DND-41 (cell line): Measurements from ENCODE around the gene CRYL1.

Source experiments
- ATAC-seq: fragments of 200-7000 bp; cut with Tn5 transposase; 3 replicates; pipeline ENCODE4 v1.9.1; 2021; ENCODE audit warnings: low read depth; ENCODE audit not compliant: insufficient read depth
- DNase-seq: peaks from one replicate; pipeline ENCODE4 v3.0.0-alpha.2; 2020
- H2AFZ ChIP-seq: 2 replicates; pipeline ENCODE4 v1.6.0; 2012; ENCODE audit warnings: low read depth, low read length
- H3K27ac ChIP-seq: 2 replicates; pipeline ENCODE4 v1.5.1; 2012; ENCODE audit warnings: low read length, inconsistent platforms
- H3K27me3 ChIP-seq: fragments of 200-600 bp; sonication (generic); 2 replicates; pipeline ENCODE4 v1.6.0; 2012; ENCODE audit warnings: low read length, mild to moderate bottlenecking, inconsistent platforms; ENCODE audit not compliant: insufficient read depth, poor library complexity
- H3K36me3 ChIP-seq: 2 replicates; pipeline ENCODE4 v1.5.1; 2012; ENCODE audit warnings: low read length, inconsistent platforms; ENCODE audit not compliant: insufficient read depth
- H3K4me1 ChIP-seq: 2 replicates; pipeline ENCODE4 v1.5.1; 2012; ENCODE audit warnings: mild to moderate bottlenecking, low read length; ENCODE audit not compliant: insufficient read depth
- H3K4me2 ChIP-seq: 2 replicates; pipeline ENCODE4 v1.6.0; 2012; ENCODE audit warnings: mild to moderate bottlenecking, moderate library complexity, low read length, inconsistent platforms; ENCODE audit not compliant: insufficient read depth
- H3K4me3 ChIP-seq, 2 experiments: fragments of 200-600 bp in 1 of 2; shearing (Covaris generic) in 1 of 2; 2 replicates each; pipeline ENCODE4 v1.5.1; 2012 to 2016; ENCODE audit warnings: inconsistent platforms in 2 of 2, low read length in 2 of 2, mild to moderate bottlenecking in 2 of 2, low read depth in 1 of 2, moderate library complexity in 1 of 2
- H3K79me2 ChIP-seq: 2 replicates; pipeline ENCODE4 v1.6.0; 2012; ENCODE audit warnings: low read length, inconsistent platforms; ENCODE audit not compliant: insufficient read depth
- H3K9ac ChIP-seq: 2 replicates; pipeline ENCODE4 v1.6.0; 2012; ENCODE audit warnings: low read depth, mild to moderate bottlenecking, inconsistent platforms, low read length, moderate library complexity
- H3K9me3 ChIP-seq: 2 replicates; pipeline ENCODE4 v1.5.1; 2012; ENCODE audit warnings: low read length, moderate library complexity, mild to moderate bottlenecking, inconsistent platforms; ENCODE audit not compliant: insufficient read depth, severe bottlenecking
- H4K20me1 ChIP-seq: 2 replicates; pipeline ENCODE4 v1.6.0; 2012; ENCODE audit warnings: low read length; ENCODE audit not compliant: insufficient read depth
- EZH2 ChIP-seq: IDR thresholded peaks from 3 replicates; pipeline ENCODE4 v1.6.1; 2012; ENCODE audit warnings: borderline replicate concordance, low read depth, mild to moderate bottlenecking, moderate library complexity, low read length, inconsistent platforms; ENCODE audit not compliant: severe bottlenecking
- TF ChIP-seq, protein P1 (sequence below): IDR thresholded peaks from 2 replicates; pipeline ENCODE4 v1.5.1; 2012; ENCODE audit warnings: borderline replicate concordance, low read length, moderate library complexity, mild to moderate bottlenecking; ENCODE audit not compliant: poor library complexity, severe bottlenecking; ENCODE audit errors: extremely low read depth

The CRYL1 gene

GRCh38 chr13:20441056-20441455, 84.6 kb downstream of the CRYL1 start:
- Histone ChIP-seq H4K20me1 (no peaks in the 10 kb centered on the region), H3K79me2 (no peaks in the 10 kb centered on the region), H3K4me3 (no peak overlapping the region), H3K36me3 (no peaks in the 10 kb centered on the region), H3K4me1 (no peaks in the 10 kb centered on the region), H3K4me2 (no peak overlapping the region), H3K27me3 (no peaks in the 10 kb centered on the region), H3K9ac (no peak overlapping the region), H3K27ac (no peak overlapping the region), H2AFZ (no peak overlapping the region), H3K9me3 (peaks cover 7% of the 10 kb centered on the region)
- DNase-seq (no peak), ATAC-seq (no peak)
- TF ChIP-seq, protein P1, sequence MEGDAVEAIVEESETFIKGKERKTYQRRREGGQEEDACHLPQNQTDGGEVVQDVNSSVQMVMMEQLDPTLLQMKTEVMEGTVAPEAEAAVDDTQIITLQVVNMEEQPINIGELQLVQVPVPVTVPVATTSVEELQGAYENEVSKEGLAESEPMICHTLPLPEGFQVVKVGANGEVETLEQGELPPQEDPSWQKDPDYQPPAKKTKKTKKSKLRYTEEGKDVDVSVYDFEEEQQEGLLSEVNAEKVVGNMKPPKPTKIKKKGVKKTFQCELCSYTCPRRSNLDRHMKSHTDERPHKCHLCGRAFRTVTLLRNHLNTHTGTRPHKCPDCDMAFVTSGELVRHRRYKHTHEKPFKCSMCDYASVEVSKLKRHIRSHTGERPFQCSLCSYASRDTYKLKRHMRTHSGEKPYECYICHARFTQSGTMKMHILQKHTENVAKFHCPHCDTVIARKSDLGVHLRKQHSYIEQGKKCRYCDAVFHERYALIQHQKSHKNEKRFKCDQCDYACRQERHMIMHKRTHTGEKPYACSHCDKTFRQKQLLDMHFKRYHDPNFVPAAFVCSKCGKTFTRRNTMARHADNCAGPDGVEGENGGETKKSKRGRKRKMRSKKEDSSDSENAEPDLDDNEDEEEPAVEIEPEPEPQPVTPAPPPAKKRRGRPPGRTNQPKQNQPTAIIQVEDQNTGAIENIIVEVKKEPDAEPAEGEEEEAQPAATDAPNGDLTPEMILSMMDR, result no peak
- no peak for TF ChIP-seq EZH2

GRCh38 chr13:20439261-20439660, 86.4 kb downstream of the CRYL1 start:
- TF ChIP-seq, protein P1, result no peak
- TF ChIP-seq EZH2, result no peak
- no peaks in the 10 kb centered on the region for H3K79me2 ChIP-seq
- no peak for DNase-seq
- ATAC-seq, result no peak
- no peaks in the 10 kb centered on the region for H4K20me1 ChIP-seq
- no peak overlapping the region for H2AFZ ChIP-seq
- no peaks in the 10 kb centered on the region for H3K36me3 ChIP-seq
- H3K4me2 ChIP-seq, result no peak overlapping the region
- no peaks in the 10 kb centered on the region for H3K4me1 ChIP-seq
- H3K9me3 ChIP-seq, result no peaks in the 10 kb centered on the region
- no peak overlapping the region for H3K27ac ChIP-seq
- H3K4me3 ChIP-seq, result no peak overlapping the region
- H3K9ac ChIP-seq, result no peak overlapping the region
- no peaks in the 10 kb centered on the region for H3K27me3 ChIP-seq

GRCh38 chr13:20438801-20439200, 86.9 kb downstream of the CRYL1 start:
- Histone ChIP-seq H3K9ac (no peak overlapping the region), H3K4me1 (no peaks in the 10 kb centered on the region), H2AFZ (no peak overlapping the region), H3K4me2 (no peak overlapping the region), H4K20me1 (no peaks in the 10 kb centered on the region), H3K27me3 (no peaks in the 10 kb centered on the region), H3K27ac (no peak overlapping the region), H3K36me3 (no peaks in the 10 kb centered on the region), H3K9me3 (no peaks in the 10 kb centered on the region), H3K79me2 (no peaks in the 10 kb centered on the region), H3K4me3 (no peak overlapping the region)
- DNase-seq (no peak), ATAC-seq (no peak)
- TF ChIP-seq, protein P1, result no peak
- no peak for TF ChIP-seq EZH2

- Histone ChIP-seq H4K20me1 (no peaks in the 10 kb centered on the region), H2AFZ (no peak overlapping the region), H3K27ac (no peak overlapping the region), H3K36me3 (no peaks in the 10 kb centered on the region), H3K9ac (no peak overlapping the region), H3K4me2 (no peak overlapping the region), H3K4me1 (no peaks in the 10 kb centered on the region), H3K4me3 (no peak overlapping the region), H3K27me3 (no peaks in the 10 kb centered on the region), H3K9me3 (no peaks in the 10 kb centered on the region), H3K79me2 (no peaks in the 10 kb centered on the region)
- DNase-seq (no peak), ATAC-seq (no peak)
- TF ChIP-seq, protein P1, result no peak
- no peak for TF ChIP-seq EZH2
These were observed 89.2 kb downstream of the CRYL1 start for GRCh38 chr13:20436505-20436904.
